ENCODE data around the gene SLC16A2.

DNA sequence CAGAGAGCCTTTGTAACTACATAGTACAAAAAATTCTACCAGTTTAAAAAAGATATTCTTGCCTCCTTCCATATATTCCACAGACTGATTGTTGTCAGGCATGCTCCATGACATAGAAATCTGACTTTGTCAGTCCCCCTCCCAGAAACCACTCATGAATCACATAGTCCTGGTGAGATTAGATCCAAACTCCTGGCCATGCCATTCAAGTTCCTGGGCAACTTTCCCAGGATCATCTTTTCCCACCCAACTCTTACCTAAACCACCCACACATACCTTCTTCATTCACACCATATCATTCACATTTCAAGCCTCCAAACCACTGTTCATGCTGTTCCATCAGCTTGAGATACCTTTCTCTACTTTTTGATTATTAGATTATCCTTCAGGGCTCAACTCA is 46.4 kb downstream of the SLC16A2 start:
- TF ChIP-seq, protein P1, sequence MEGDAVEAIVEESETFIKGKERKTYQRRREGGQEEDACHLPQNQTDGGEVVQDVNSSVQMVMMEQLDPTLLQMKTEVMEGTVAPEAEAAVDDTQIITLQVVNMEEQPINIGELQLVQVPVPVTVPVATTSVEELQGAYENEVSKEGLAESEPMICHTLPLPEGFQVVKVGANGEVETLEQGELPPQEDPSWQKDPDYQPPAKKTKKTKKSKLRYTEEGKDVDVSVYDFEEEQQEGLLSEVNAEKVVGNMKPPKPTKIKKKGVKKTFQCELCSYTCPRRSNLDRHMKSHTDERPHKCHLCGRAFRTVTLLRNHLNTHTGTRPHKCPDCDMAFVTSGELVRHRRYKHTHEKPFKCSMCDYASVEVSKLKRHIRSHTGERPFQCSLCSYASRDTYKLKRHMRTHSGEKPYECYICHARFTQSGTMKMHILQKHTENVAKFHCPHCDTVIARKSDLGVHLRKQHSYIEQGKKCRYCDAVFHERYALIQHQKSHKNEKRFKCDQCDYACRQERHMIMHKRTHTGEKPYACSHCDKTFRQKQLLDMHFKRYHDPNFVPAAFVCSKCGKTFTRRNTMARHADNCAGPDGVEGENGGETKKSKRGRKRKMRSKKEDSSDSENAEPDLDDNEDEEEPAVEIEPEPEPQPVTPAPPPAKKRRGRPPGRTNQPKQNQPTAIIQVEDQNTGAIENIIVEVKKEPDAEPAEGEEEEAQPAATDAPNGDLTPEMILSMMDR (IDR thresholded peaks at IDR 0.05): no peak
- TF ChIP-seq POLR2A (IDR thresholded peaks at IDR 0.05): no peak

Data from lower leg skin (tissue), 3 donors.